Measurements from ENCODE around the gene LARP6.
A peak's percentile ranks its signal among the peaks of the same experiment; 100 is the strongest.

The LARP6 gene

DNA sequence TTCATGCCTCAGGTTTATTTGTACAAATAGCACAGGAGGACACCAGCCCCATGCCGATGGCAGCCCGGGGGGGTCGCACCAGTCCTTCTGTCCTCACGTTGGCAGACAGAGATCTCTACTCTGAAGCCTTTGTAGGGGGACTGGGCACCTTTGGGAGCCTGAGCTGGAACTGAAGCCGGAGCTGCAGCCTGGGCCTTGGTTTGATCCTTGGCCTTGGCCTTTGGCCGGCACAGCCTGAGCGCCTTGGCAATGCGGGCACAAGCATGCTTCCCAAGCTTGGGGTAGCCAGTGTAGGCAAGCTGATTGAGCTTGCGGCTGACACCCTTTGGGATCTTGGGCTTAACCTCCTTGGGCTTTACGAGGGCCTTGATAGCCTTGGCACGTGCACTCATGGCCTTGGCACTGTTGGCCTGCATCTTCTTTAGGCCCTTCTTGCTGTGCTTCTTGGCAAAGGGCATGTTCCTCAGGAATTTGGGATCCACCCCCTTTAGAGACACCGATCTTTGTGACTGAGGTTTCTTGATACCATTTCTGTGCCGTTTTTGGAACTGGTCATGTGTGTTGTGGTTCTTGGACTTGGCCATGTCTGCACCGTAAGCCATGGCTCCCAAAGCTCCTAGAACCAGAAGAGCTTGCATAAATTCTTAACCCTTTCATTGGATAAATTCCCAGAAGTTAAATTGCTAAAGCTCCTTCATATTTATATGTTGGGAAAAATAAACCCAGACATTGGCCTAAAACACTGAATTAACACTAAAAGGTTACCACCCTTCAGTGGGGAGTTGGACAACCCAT, 57.2 kb downstream of the LARP6 start:
- DNase-seq, result no peak

DNA sequence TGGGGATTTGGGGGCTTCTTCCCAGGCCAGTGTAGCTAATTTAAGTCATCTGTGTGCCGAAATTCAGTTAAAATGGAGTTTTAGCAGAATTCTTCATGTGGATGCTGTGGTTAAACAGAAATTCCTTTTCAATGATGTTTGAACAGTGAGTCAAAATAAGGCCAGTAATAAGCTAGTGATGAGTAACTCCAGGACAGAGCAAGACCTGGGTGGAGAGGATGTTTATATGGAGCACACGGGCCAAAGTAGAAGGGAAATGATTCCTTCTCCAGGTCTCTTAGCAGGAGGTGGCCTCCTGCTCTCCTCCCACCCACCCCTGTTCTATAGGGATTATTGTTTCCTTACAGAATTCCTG, 58.7 kb downstream of the LARP6 start:
- DNase-seq, result no peak

DNA sequence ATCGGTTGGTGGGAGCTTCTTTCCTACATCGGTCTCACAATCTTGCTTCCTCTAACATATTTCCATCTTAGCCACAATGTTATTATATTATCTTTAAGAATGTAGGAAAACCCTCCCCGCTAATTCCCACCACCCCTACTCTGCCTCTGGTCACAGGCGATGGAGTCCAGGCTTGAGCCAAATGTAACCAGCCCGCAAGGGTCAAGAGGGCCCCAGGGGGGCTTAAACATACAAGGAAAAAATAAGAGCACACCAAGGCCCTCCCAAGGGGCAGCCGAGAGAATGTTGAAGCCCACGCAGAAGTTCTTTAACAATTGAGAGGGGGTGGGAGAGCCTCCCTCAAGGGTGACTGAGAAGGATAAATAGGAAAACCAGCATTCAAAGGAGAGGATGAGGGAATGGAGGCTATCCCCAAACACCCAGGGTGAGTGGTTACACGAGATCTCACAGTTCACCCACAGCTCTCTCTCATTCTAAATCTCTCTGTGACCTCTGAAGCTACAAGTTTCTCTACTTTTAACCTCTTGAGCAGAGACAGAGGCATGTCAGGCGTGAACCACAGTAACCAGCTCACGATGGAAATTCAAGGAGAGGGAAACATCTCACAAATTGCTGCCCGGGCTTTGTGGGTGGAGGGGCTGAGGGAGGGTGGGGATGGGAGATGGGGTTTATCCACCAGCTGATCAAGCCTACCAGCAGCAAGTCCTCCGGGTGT, 59.2 kb downstream of the LARP6 start:
- DNase-seq, result no peak

DNA sequence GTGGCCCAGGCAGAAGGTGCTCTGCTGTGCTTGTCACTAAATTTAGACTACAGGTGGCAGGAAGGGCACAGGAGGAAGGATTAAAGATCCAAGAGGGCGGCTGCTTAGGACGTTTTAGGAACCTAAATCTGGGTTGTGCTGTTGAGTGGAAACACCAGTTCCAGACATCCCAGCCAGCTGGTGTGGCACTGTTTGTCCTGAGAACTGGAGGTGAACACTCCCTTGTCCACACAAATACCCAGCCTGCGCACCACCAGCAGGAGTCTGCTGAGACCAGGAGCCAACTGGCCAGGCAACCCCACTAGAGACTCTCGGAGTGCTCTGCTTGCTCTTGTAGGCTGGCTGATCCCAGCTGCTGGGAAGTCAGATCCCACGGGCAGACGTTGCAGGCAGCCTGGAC, 60.3 kb downstream of the LARP6 start:
- DNase-seq, result no peak

DNA sequence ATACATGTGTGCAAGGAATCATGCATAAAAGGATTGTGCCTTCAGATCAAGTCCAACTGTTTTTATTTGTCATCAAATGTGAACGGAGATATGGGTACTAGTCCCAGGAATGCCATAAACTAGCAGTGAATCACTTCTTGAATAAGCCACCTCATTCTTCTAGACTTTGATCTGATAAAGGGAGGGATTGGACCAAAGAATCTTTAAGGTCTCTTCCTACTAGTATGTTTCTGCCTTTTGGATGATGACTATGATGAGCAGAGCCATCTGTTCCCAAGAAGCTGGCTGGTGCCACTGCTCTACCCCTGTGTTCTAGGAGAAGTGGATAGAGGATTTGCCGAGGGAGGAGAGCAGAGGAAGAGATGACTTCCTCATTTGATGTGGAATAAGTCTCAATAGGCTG, 61.8 kb downstream of the LARP6 start:
- no peak for DNase-seq

DNA sequence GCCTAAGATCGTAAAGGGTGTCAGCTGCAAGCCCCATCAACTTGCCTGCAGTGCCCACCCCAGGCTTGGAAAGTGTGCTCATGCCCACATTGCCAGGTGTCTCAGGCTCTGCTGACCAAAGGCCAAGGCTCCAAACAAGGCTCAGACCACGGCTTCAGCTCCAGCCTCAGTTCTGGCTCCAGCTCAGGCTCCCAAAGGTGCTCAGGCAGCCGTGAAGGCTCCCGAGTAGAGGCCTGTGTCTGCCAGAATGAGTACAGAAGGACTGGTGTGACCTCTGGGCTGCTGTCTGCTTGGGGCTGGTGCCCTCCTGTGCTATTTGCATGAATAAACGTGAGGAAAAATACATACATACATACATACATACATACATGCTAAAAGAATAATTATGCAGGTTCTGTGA, 62.7 kb downstream of the LARP6 start:
- DNase-seq, result no peak

DNA sequence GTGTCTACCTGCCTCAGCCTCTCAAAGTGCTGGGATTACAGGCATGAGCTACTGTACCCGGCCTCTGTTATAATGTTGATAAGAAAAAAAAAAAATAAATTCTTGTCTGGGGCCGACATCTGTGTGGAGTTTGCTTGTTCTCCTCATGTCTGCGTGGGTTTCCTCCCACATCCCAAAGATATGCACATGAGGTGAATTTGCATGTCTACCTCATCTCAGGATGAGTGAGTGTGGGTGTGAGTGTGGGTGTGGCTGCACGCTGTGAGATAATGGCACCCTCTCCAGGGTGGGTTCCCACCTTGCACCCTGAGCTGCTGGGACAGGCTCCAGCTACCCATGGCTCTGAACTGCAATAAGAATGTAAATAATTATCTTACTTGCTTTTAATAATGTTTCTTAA, 64.7 kb downstream of the LARP6 start:
- peak in 16 of 56 donors; percentile 6 to 63 (median 24) for DNase-seq

DNA sequence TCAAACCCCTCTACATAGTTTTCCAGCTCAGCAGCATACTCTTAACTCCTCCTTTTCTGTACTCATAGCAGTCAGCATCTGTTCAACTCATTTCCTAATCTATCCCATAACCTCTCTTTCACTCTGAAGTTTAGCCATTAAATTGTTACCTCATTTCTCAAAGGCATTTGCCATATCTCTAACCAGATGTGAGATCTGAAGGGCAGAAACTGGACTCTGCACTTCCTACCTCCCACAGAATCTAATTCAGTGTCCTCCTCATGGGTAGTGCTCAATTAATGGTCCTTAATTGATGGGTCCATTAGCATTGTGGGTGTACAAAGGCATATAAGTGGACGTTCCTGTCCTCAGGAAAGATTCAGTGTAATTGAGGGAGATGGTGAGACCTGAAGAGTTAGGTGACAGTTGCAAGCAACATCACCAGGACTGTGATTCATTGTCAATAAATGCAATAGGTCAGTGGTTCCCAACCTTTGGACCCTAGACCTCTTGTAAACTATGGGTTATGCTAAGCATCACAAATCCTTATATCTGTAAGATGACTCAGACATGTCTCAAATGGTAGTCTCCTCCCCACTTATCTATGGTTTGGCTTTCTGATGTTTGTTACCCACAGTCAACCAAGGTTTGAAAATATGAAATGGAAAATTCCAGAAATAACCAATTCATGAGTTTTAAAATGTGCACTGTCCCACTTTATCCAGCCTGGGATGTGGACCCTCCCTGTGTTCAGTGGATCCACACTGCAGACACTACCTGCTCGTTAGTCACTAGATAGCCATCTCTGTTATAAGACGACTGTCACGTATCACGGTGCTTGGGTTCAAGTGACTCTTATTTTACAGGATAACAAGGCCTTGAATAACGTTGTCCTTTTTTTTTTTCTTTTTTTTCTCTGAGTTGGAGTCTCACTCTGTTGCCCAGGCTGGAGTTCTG, 65.6 kb downstream of the LARP6 start:
- no peak for DNase-seq

- DNase-seq, result peak in 9 of 56 donors; percentile 1 to 41 (median 33)
These were observed 67.0 kb downstream of the LARP6 start for GRCh38 chr15:70786996-70787395.

DNA sequence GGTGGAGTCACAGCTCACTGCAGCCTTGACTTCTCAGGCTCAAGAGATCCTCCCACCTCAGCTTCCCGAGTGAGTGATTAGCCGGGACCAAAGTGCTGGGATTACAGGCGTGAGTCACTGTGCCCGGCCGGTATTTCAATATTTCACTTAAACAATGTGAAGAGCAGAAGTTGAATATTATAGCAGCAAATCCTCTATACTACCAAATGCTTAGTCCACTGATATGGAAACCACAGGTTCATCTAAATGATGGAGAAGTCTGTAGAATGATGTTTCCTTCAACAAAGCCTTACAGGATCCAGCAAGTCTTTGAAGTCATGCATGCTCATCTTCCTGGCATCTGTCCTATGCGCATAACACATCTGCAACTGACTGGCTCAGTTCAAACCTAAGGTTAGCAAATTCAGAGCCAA, 70.3 kb downstream of the LARP6 start:
- no peak for DNase-seq

- DNase-seq, result no peak
These were observed 70.9 kb downstream of the LARP6 start for GRCh38 chr15:70783041-70783440.

- no peak for DNase-seq
These were observed 72.7 kb downstream of the LARP6 start for GRCh38 chr15:70781236-70781635.

Data from nucleus accumbens (tissue), 56 donors.